C1 segment of cervical spinal cord (tissue), 14 donors: ENCODE results near the gene CTSC.
"Not testable (repeated sequence)": the region's sequence is repeated elsewhere in the genome, so short reads cannot be mapped to it uniquely, and the experiment has no call there.

Source experiments
- DNase-seq, 14 donors: peaks; one replicate each; lab custom pipeline; 2025; lab: John Stamatoyannopoulos, UW

Gene CTSC

GRCh38 chr11:88282747-88283515 is 54.6 kb downstream of the CTSC start:
- no peak for DNase-seq

- no peak for DNase-seq
These were observed 56.2 kb downstream of the CTSC start for GRCh38 chr11:88281317-88281712.

GRCh38 chr11:88280673-88281316 is 56.7 kb downstream of the CTSC start:
- no peak for DNase-seq

- DNase-seq = no peak
These were observed 60.1 kb downstream of the CTSC start for GRCh38 chr11:88277349-88277915.

GRCh38 chr11:88275636-88276035 is 61.9 kb downstream of the CTSC start:
- DNase-seq = no peak

GRCh38 chr11:88266919-88267318 is 70.6 kb downstream of the CTSC start:
- DNase-seq = no peak

GRCh38 chr11:88266157-88266556 is 71.4 kb downstream of the CTSC start:
- DNase-seq = no peak

- no peak for DNase-seq
These were observed 78.1 kb downstream of the CTSC start for GRCh38 chr11:88259431-88259830.

GRCh38 chr11:88252208-88252607 is 85.3 kb downstream of the CTSC start:
- DNase-seq = no peak

- no peak for DNase-seq
These were observed 86.8 kb downstream of the CTSC start for GRCh38 chr11:88250566-88251242.

GRCh38 chr11:88249706-88250105 is 87.8 kb downstream of the CTSC start:
- no peak for DNase-seq

GRCh38 chr11:88246696-88247095 is 90.8 kb downstream of the CTSC start:
- DNase-seq = no peak

- DNase-seq = not testable (repeated sequence)
These were observed 92.0 kb downstream of the CTSC start for GRCh38 chr11:88245576-88245975.
